HG02623 (cell line): ENCODE data around the gene GRID1.
"Not testable (repeated sequence)": the region's sequence is repeated elsewhere in the genome, so short reads cannot be mapped to it uniquely, and the experiment has no call there.

ENCODE experiments used
- ATAC-seq: cut with Tn5 transposase; IDR thresholded peaks from one replicate; pipeline ENCODE4 v1.9.1; 2021; ENCODE audit warnings: moderate library complexity; ENCODE audit not compliant: unreplicated experiment

Gene GRID1

DNA sequence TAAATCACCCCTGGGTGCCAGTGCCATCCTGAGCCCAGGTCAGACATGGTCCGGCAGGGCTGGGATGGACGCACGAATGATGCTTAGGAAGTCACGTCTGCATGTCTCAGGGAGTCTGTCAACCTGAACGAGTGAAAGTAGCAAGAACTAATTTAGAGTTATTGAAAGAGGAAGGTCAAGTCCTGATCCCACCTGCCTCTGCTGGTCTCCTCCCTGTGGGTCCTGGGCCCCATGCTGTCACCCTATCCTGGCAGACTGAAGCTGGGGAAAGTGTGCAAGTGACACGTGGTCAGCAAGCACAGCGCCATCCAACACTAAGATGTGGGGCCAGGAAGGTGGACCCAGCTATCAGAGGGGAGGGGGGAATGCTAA is 26.1 kb upstream of the GRID1 start:
- ATAC-seq: peak; percentile 32

- ATAC-seq: no peak
Measured at GRCh38 chr10:86391986-86392722, 25.6 kb upstream of the GRID1 start.

GRCh38 chr10:86391236-86391840 is 24.7 kb upstream of the GRID1 start:
- ATAC-seq: no peak

- no peak for ATAC-seq
Measured at GRCh38 chr10:86390337-86391120, 23.9 kb upstream of the GRID1 start.

GRCh38 chr10:86389441-86390193 is 23.0 kb upstream of the GRID1 start:
- peak; percentile 73 for ATAC-seq

GRCh38 chr10:86389109-86389440 is 22.5 kb upstream of the GRID1 start:
- not testable (repeated sequence) for ATAC-seq

DNA sequence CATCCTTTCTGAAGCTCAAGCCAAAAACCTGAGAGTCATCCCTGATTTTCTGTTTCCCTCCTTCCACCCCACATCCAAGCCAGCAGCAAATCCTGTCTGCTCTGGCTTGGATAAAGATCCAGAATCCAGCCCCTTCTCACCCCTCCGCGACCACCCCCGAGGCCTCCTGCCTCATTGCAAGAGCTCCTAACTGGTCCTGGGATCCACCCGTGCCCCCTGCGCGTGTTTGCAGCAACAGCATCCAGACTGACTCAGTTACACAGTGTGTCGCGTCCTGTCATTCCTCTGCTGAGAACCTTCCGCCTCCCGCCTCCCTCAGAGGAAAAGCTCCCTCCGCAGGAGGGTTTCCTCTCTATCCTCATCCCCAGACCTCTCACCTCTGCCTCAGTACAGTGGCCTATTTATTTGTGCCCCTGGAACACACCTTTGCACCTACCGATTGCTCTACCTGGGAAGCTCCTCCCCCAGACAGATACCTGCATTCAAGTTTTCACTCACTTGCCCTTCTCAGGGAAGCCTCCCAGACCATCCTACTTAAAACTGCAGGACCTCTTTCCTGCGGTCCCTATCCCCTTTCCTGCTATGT is 21.6 kb upstream of the GRID1 start:
- ATAC-seq: no peak

- no peak for ATAC-seq
Measured at GRCh38 chr10:86387178-86387794, 20.7 kb upstream of the GRID1 start.

- no peak for ATAC-seq
Measured at GRCh38 chr10:86385806-86386205, 19.2 kb upstream of the GRID1 start.

GRCh38 chr10:86377797-86378146 is 11.2 kb upstream of the GRID1 start:
- ATAC-seq: no peak

- peak; percentile 90 for ATAC-seq
Measured at GRCh38 chr10:86376852-86377796, 10.5 kb upstream of the GRID1 start.

DNA sequence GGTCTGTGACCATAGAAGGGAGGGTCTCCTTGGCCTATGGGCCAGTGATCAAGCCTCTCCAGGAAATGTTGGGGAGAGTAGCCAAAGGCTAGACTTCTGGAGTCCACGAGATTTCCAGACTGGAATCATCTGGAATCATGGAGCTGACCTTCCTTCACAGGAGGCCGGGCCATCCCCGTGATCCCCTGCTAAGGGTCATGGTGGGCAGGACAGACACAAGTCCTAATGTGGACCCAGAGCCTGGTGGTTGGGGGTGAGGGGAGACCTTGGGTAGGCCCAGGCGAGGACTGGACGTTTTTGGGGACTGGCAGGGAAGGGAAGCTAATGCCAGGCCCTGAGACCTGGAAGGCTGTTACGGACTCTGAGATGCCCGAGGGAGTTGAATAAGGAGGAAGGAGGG is 9.8 kb upstream of the GRID1 start:
- no peak for ATAC-seq

DNA sequence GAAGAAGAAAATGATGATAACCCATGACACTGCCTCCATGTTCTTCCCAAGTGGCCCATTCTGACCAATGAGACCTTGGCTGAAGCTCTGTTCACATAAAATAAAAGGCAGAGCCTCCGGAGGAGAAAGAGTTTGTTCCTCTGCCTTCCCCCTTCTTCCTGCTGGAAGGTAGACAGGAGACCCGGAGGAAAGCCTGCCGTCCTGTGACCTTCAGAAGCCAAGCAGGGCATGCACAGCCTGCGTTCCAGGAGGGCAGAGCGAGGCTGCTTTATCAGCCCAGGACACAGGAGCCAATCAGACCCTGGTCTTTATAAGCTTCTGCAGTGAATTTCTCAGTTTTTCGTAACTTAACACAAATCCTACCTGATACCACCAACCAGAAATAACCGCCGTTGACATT is 8.6 kb upstream of the GRID1 start:
- ATAC-seq: no peak

GRCh38 chr10:86374664-86375063 is 8.1 kb upstream of the GRID1 start:
- no peak for ATAC-seq

- ATAC-seq: no peak
Measured at GRCh38 chr10:86373828-86374227, 7.2 kb upstream of the GRID1 start.

- no peak for ATAC-seq
Measured at GRCh38 chr10:86373251-86373650, 6.7 kb upstream of the GRID1 start.

DNA sequence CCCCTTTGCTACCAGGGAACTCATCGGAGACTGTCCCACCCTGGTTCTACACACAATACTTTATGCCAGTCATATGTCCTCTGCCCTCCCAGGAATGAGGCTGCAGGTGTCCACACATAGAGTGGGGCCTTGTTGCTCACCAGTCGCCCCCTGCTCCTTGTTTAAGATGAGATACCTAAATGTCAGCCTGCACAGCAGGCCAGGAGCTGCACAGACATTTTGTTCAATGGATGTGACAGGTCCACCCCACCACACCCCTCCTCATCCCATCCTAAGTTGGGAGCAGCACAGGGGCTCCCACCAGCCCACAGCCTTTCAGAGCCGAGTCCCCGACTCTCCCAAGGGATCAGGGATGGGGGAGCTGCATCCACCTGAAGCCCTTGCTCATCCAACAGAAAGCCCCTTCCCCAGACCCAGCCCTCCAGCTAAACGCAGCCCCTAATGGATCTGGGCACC is 6.2 kb upstream of the GRID1 start:
- ATAC-seq: no peak

DNA sequence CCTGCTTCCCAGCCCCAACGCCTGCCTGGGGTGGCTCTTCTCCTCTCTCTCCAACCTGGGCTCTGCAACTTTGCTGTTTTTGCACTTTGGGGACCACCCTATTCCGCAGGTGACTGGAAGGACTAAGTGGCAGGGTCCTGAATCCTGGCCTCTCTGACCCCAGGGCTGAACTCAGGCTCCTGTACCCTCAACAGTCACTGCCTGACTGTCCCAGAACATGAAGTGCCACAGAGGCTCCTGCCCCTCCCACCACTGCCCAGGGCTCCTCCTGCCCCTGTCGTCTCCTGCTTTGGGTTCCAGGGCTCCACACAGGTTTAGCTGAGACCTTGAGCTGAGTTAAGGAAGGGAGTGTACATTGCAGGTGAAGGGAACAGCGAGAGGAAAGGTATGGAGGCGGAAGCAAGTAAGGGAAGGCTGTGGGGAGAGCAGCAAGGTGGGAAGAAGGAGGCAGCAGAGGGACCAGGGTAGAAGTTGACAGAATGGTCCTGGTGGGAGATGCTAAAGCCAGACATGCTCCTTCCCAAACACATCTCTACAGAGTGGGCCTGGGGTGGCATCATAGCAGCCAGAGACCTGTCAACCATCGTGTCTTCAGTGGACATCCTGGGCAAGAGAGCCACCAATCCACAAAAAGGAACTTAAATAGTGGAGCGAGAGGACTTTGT is 5.7 kb upstream of the GRID1 start:
- ATAC-seq: no peak

DNA sequence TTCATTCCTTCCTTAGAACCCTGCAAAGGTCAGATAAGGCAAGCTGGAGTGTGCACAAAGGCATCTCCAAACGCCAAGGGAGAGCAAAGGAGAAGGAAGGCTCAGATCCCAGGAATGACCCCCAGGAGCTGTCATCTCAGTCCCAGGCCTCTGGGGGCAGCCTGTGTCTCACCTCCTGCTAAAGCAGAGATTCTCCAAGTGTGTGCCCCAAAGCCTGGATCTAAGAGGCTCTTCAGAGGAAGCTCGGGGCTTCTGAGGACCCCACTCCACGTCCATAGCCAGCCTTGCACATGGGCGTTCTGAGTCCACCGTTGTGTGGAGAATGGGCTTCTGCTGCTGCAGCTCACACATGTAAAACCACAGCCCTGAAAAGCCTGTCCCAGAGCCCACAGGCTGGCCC is 5.1 kb upstream of the GRID1 start:
- ATAC-seq: no peak
